HEK293 (cell line): ENCODE measurements around the gene FOXD3.

Experiments used
- SP2 ChIP-seq: fragments of 450-650 bp; formaldehyde crosslinking; IDR thresholded peaks from 2 replicates; pipeline ENCODE4 v1.5.1; 2016; ENCODE audit warnings: missing biosample characterization, missing genetic modification characterization
- ZNF175 ChIP-seq: fragments of 450-650 bp; formaldehyde crosslinking; IDR thresholded peaks from 2 replicates; pipeline ENCODE4 v1.5.1; 2016; ENCODE audit warnings: missing biosample characterization, missing genetic modification characterization

GRCh38 chr1:63304410-63304809, 18.0 kb upstream of the FOXD3 start:
- TF ChIP-seq SP2 (no peak), ZNF175 (tag by site-specific recombination) (no peak)
